Mesothelial cell of epicardium (in vitro differentiated cells): Measurements from ENCODE around the gene AFF3. TPM values are rescaled to one million over a fixed set of nuclear protein-coding genes. Genes with fewer than 3 reads are reported as not detected.

Experiments
- DNase-seq, 2 experiments: peaks; one replicate each; pipeline ENCODE4 v3.0.0; 2021; ENCODE audit warnings: low spot score in 2 of 2; ENCODE audit not compliant: unreplicated experiment in 2 of 2
- H3K27ac Mint-ChIP-seq: 2 replicates; pipeline ENCODE4 v1.8.0; 2021; ENCODE audit warnings: mixed read lengths
- H3K27me3 Mint-ChIP-seq: 2 replicates; pipeline ENCODE4 v1.8.0; 2021; ENCODE audit warnings: low read depth, mixed read lengths
- H3K36me3 Mint-ChIP-seq: 2 replicates; pipeline ENCODE4 v1.8.0; 2021; ENCODE audit warnings: mixed read lengths
- H3K4me1 Mint-ChIP-seq: 2 replicates; pipeline ENCODE4 v1.8.0; 2021; ENCODE audit warnings: mixed read lengths
- H3K4me3 Mint-ChIP-seq: 2 replicates; pipeline ENCODE4 v1.8.0; 2021; ENCODE audit warnings: mild to moderate bottlenecking, moderate library complexity, mixed read lengths
- H3K9me3 Mint-ChIP-seq: 2 replicates; pipeline ENCODE4 v1.8.0; 2021; ENCODE audit warnings: mixed read lengths
- CTCF ChIP-seq: fragments of 200-600 bp; sonication (generic); IDR thresholded peaks from one replicate; pipeline ENCODE4 v1.5.0; 2021; ENCODE audit warnings: antibody characterized with exemption; ENCODE audit not compliant: unreplicated experiment
- total RNA-seq: library from RNA; stranded (reverse); gene quantifications from 3 replicates; pipeline ENCODE4 v1.2.1, GENCODE V29; 2021

Gene AFF3
- total RNA-seq, 1 donor from 2014 or later = 14.4 TPM

- no peak for TF ChIP-seq CTCF
- no peak overlapping the region for H3K4me3 Mint-ChIP-seq
- H3K9me3 Mint-ChIP-seq = no peaks in the 10 kb centered on the region
- H3K36me3 Mint-ChIP-seq = peaks cover 2% of the 10 kb centered on the region
- peaks cover 24% of the 10 kb centered on the region for H3K27me3 Mint-ChIP-seq
- DNase-seq = no peak
- no peak overlapping the region for H3K27ac Mint-ChIP-seq
- H3K4me1 Mint-ChIP-seq = no peaks in the 10 kb centered on the region
Measured at GRCh38 chr2:99998651-99999320, 143.6 kb downstream of the AFF3 start.

- DNase-seq = no peak
- Mint-ChIP-seq H3K9me3 (peaks cover 4% of the 10 kb centered on the region), H3K27ac (no peak overlapping the region), H3K27me3 (peaks cover 40% of the 10 kb centered on the region), H3K4me1 (peaks cover 20% of the 10 kb centered on the region), H3K36me3 (peaks cover 2% of the 10 kb centered on the region), H3K4me3 (no peak overlapping the region)
- TF ChIP-seq CTCF = no peak
Measured at GRCh38 chr2:99989905-99990304, 152.5 kb downstream of the AFF3 start.

DNA sequence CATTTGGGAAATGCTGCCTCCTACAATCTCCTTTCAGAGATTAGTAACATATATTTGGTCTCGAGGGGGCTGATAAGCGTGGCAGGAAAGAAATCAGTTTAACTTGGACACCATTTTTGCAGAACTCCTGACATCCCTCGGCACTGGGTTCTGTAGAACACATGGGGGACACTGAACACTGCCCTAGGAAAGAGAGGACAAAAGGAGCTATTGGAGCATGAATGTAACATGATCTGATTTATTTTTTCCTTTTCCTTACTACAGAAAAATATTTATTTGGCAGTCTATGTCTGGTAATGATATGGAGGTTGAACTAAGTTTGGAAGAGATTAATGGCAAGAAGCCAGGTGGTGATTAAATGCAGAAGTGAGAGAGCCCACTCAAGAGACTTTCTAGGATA is 153.8 kb downstream of the AFF3 start:
- no peaks in the 10 kb centered on the region for H3K36me3 Mint-ChIP-seq
- no peak overlapping the region for H3K4me3 Mint-ChIP-seq
- H3K27ac Mint-ChIP-seq = peak overlapping the region; percentile 1
- no peak for TF ChIP-seq CTCF
- no peak for DNase-seq
- H3K4me1 Mint-ChIP-seq = peaks cover 31% of the 10 kb centered on the region
- peaks cover 4% of the 10 kb centered on the region for H3K9me3 Mint-ChIP-seq
- H3K27me3 Mint-ChIP-seq = peaks cover 30% of the 10 kb centered on the region

- H3K27me3 Mint-ChIP-seq = peaks cover 30% of the 10 kb centered on the region
- TF ChIP-seq CTCF = no peak
- H3K27ac Mint-ChIP-seq = no peak overlapping the region
- H3K4me1 Mint-ChIP-seq = peaks cover 33% of the 10 kb centered on the region
- no peak overlapping the region for H3K4me3 Mint-ChIP-seq
- peaks cover 4% of the 10 kb centered on the region for H3K36me3 Mint-ChIP-seq
- DNase-seq = no peak
- H3K9me3 Mint-ChIP-seq = peaks cover 8% of the 10 kb centered on the region
Measured at GRCh38 chr2:99987160-99987559, 155.2 kb downstream of the AFF3 start.

- Mint-ChIP-seq H3K9me3 (peaks cover 5% of the 10 kb centered on the region), H3K27me3 (peaks cover 28% of the 10 kb centered on the region), H3K36me3 (peaks cover 4% of the 10 kb centered on the region), H3K27ac (peak overlapping the region; percentile 6), H3K4me1 (peaks cover 33% of the 10 kb centered on the region), H3K4me3 (no peak overlapping the region)
- DNase-seq = no peak
- TF ChIP-seq CTCF = no peak
Measured at GRCh38 chr2:99984799-99985515, 157.4 kb downstream of the AFF3 start.
